Right forelimb (tissue), 1 donor: ENCODE measurements around the gene SPCS1.
"Not testable (repeated sequence)": the region's sequence is repeated elsewhere in the genome, so short reads cannot be mapped to it uniquely, and the experiment has no call there.

Source experiments
- DNase-seq: peaks from one replicate; pipeline ENCODE4 v3.0.0-alpha.2; 2018

Gene SPCS1

GRCh38 chr3:52705688-52706686, at the start of gene SPCS1, which contains the start of gene GLT8D1:
Gene SPCS1 (plus strand): TSS chr3:52706106. CDS start chr3:52706247, 141 bp downstream.
Gene GLT8D1 (minus strand): TSS chr3:52705791. CDS start chr3:52700460, 5,331 bp downstream.
- peak; percentile 93 for DNase-seq

- DNase-seq, result no peak
Measured at GRCh38 chr3:52660046-52660445, 45.9 kb upstream of the SPCS1 start.

GRCh38 chr3:52663098-52663497, 42.8 kb upstream of the SPCS1 start:
- DNase-seq, result no peak

- no peak for DNase-seq
Measured at GRCh38 chr3:52670621-52671521, 35.0 kb upstream of the SPCS1 start.

- DNase-seq, result no peak
Measured at GRCh38 chr3:52671676-52672075, 34.2 kb upstream of the SPCS1 start.

- not testable (repeated sequence) for DNase-seq
Measured at GRCh38 chr3:52676201-52676600, 29.7 kb upstream of the SPCS1 start.

- no peak for DNase-seq
Measured at GRCh38 chr3:52678265-52679198, 27.4 kb upstream of the SPCS1 start.

- no peak for DNase-seq
Measured at GRCh38 chr3:52679199-52679538, 26.7 kb upstream of the SPCS1 start.

GRCh38 chr3:52679811-52680210, 26.1 kb upstream of the SPCS1 start:
- no peak for DNase-seq

GRCh38 chr3:52681596-52681995, 24.3 kb upstream of the SPCS1 start:
- no peak for DNase-seq

GRCh38 chr3:52682016-52682415, 23.9 kb upstream of the SPCS1 start:
- no peak for DNase-seq

- DNase-seq, result no peak
Measured at GRCh38 chr3:52683611-52684010, 22.3 kb upstream of the SPCS1 start.

- no peak for DNase-seq
Measured at GRCh38 chr3:52684184-52684583, 21.7 kb upstream of the SPCS1 start.

GRCh38 chr3:52685285-52685708, 20.6 kb upstream of the SPCS1 start:
- DNase-seq, result no peak

- DNase-seq, result peak; percentile 94
Measured at GRCh38 chr3:52685709-52686691, 19.9 kb upstream of the SPCS1 start, which contains the start of the genes GNL3 and PBRM1. Gene GNL3 (plus strand): TSS chr3:52686032. CDS start chr3:52686093, 61 bp downstream. Gene PBRM1 (minus strand): TSS chr3:52685913.

GRCh38 chr3:52688266-52688665, 17.6 kb upstream of the SPCS1 start:
- no peak for DNase-seq

GRCh38 chr3:52689151-52689550, 16.8 kb upstream of the SPCS1 start:
- no peak for DNase-seq

- no peak for DNase-seq
Measured at GRCh38 chr3:52690560-52690959, 15.3 kb upstream of the SPCS1 start.

GRCh38 chr3:52693071-52693470, 12.8 kb upstream of the SPCS1 start:
- DNase-seq, result no peak

- DNase-seq, result no peak
Measured at GRCh38 chr3:52694528-52695189, 11.2 kb upstream of the SPCS1 start.
